HepG2 (cell line): ENCODE data around the gene RAB9A. TPM values are rescaled to one million over a fixed set of nuclear protein-coding genes. Genes with fewer than 3 reads are reported as not detected.

Experiments used
- ATAC-seq: fragments of 200-7000 bp; cut with Tn5 transposase; 3 replicates; pipeline ENCODE4 v1.9.1; 2020; ENCODE audit warnings: mild to moderate bottlenecking, moderate library complexity
- BruUV-seq: library from RNA; stranded (reverse); fragments of 400-500 nt; replicated peaks from 2 replicates; lab custom pipeline; 2021; lab: Mats Ljungman, UMichigan
- CTCF ChIA-PET: fragments of 300-600 bp; formaldehyde crosslinking; extraction: SDS; loops from one replicate; lab custom pipeline; 2021; ENCODE audit warnings: low total read pairs, inconsistent platforms, low intra/inter-chr PET ratio; lab: Yijun Ruan, JAX
- POLR2A ChIA-PET: fragments of 350-600 bp; sonication (Branson Sonifier 250); formaldehyde crosslinking; loops from one replicate; lab custom pipeline; 2020; ENCODE audit warnings: antibody characterized with exemption, inconsistent platforms; lab: Yijun Ruan, JAX
- DNase-seq: peaks from one replicate; pipeline ENCODE4 v3.0.0-alpha.2; 2015; ENCODE audit warnings: low spot score
- FAIRE-seq: peaks from 3 replicates; lab custom pipeline; 2011; peaks lifted over from hg19 to GRCh38; lab: Jason Lieb, UNC
- H2AFZ ChIP-seq: one replicate; pipeline ENCODE4 v1.6.1; 2011; ENCODE audit warnings: low read length, inconsistent platforms
- H3K27ac ChIP-seq: fragments of 300-600 bp; 3 replicates; pipeline ENCODE4 v1.8.0; 2011; ENCODE audit warnings: mixed run types, mild to moderate bottlenecking, mixed read lengths, low read length, inconsistent platforms; ENCODE audit not compliant: insufficient read depth; ENCODE audit errors: extremely low read length
- H3K27me3 ChIP-seq, 2 experiments: fragments of 200-600 bp in 1 of 2; 2 replicates in 1 of 2; 3 replicates in 1 of 2; pipeline versions ENCODE4 v1.6.0 to v1.8.0; 2011; ENCODE audit warnings: low read length in 2 of 2, mild to moderate bottlenecking in 2 of 2, moderate library complexity in 2 of 2, inconsistent platforms in 1 of 2; ENCODE audit not compliant: insufficient read depth in 2 of 2, control insufficient read depth in 1 of 2
- H3K36me3 ChIP-seq, 2 experiments: fragments of 200-600 bp in 1 of 2; replicated peaks in 1 of 2; 2 replicates in 1 of 2; 3 replicates in 1 of 2; pipeline versions ENCODE4 v1.5.1 to v1.8.0; 2011; ENCODE audit warnings: low read length in 2 of 2, inconsistent platforms in 1 of 2; ENCODE audit not compliant: insufficient read depth in 2 of 2, control insufficient read depth in 1 of 2
- H3K4me1 ChIP-seq: 2 replicates; pipeline ENCODE4 v1.5.1; 2012; ENCODE audit warnings: low read length, inconsistent platforms; ENCODE audit not compliant: insufficient read depth
- H3K4me2 ChIP-seq: 2 replicates; pipeline ENCODE4 v1.6.0; 2011; ENCODE audit warnings: low read depth, low read length, inconsistent platforms
- H3K4me3 ChIP-seq, 3 experiments: fragments of 200-600 bp in 1 of 3; sonication (generic), shearing (Covaris generic) in 1 of 3; replicated peaks in 1 of 3; 2 replicates each; pipeline ENCODE4 v1.5.1; 2011 to 2016; ENCODE audit warnings: low read length in 3 of 3, inconsistent platforms in 2 of 3, low read depth in 2 of 3, mild to moderate bottlenecking in 2 of 3, control low read depth in 1 of 3, mixed read lengths in 1 of 3; ENCODE audit not compliant: insufficient read depth in 1 of 3
- H3K79me2 ChIP-seq: one replicate; pipeline ENCODE4 v1.6.1; 2011; ENCODE audit warnings: low read length, inconsistent platforms; ENCODE audit not compliant: insufficient read depth
- H3K9ac ChIP-seq: 2 replicates; pipeline ENCODE4 v1.6.0; 2011; ENCODE audit warnings: mild to moderate bottlenecking, low read depth, low read length, inconsistent platforms; ENCODE audit not compliant: insufficient read depth
- H3K9me3 ChIP-seq: 2 replicates; pipeline ENCODE4 v1.5.1; 2012; ENCODE audit warnings: mild to moderate bottlenecking, low read length
- H4K20me1 ChIP-seq: 2 replicates; pipeline ENCODE4 v1.6.0; 2011; ENCODE audit warnings: inconsistent platforms, mild to moderate bottlenecking, low read length, moderate library complexity; ENCODE audit not compliant: insufficient read depth
- ATF2 ChIP-seq: sonication (generic); formaldehyde crosslinking; IDR thresholded peaks from 2 replicates; pipeline ENCODE4 v1.4.0; 2020; ENCODE audit warnings: missing genetic modification reagents
- GPN1 ChIP-seq: sonication (generic); formaldehyde crosslinking; IDR thresholded peaks from 2 replicates; pipeline ENCODE4 v1.5.1; 2020; ENCODE audit warnings: missing genetic modification reagents, borderline replicate concordance
- HDAC1 ChIP-seq: sonication (generic); formaldehyde crosslinking; IDR thresholded peaks from 2 replicates; pipeline ENCODE4 v1.5.1; 2020; ENCODE audit warnings: mild to moderate bottlenecking, missing genetic modification reagents
- HMG20B ChIP-seq: conservative IDR thresholded peaks from 2 replicates; pipeline ENCODE4 v1.6.1; 2016; ENCODE audit warnings: missing genetic modification reagents, missing compliant biosample characterization
- HOXA7 ChIP-seq: sonication (generic); formaldehyde crosslinking; IDR thresholded peaks from 2 replicates; pipeline ENCODE4 v1.8.1; 2022; ENCODE audit warnings: mild to moderate bottlenecking, missing genetic modification reagents, moderate library complexity
- JDP2 ChIP-seq: sonication (generic); formaldehyde crosslinking; IDR thresholded peaks from 2 replicates; pipeline ENCODE4 v1.8.1; 2022; ENCODE audit warnings: missing genetic modification reagents, borderline replicate concordance
- NKX3-1 ChIP-seq: sonication (generic); formaldehyde crosslinking; IDR thresholded peaks from 2 replicates; pipeline ENCODE4 v1.5.0; 2020; ENCODE audit warnings: missing genetic modification reagents
- RAD51 ChIP-seq: fragments of 450-650 bp; IDR thresholded peaks from 2 replicates; pipeline ENCODE4 v1.6.1; 2016; ENCODE audit warnings: borderline replicate concordance
- ZBTB20 ChIP-seq: sonication (generic); formaldehyde crosslinking; IDR thresholded peaks from 2 replicates; pipeline ENCODE4 v1.8.1; 2023; ENCODE audit warnings: missing genetic modification reagents, low read depth, mild to moderate bottlenecking, borderline replicate concordance
- ZFAT ChIP-seq: sonication (generic); formaldehyde crosslinking; conservative IDR thresholded peaks from 2 replicates; pipeline ENCODE4 v1.8.1; 2023; ENCODE audit warnings: missing genetic modification reagents, inconsistent platforms
- ZNF567 ChIP-seq: sonication (generic); formaldehyde crosslinking; IDR thresholded peaks from 2 replicates; pipeline ENCODE4 v1.8.1; 2023; ENCODE audit warnings: mild to moderate bottlenecking, missing genetic modification reagents, borderline replicate concordance
- ZNF691 ChIP-seq: sonication (generic); formaldehyde crosslinking; IDR thresholded peaks from 2 replicates; pipeline ENCODE4 v1.4.0; 2020; ENCODE audit warnings: missing genetic modification reagents, low read depth, mild to moderate bottlenecking, borderline replicate concordance
- in situ Hi-C: cut with HindIII; loops from 2 replicates; pipeline ENCODE4 v1.10.0; 2017; ENCODE audit warnings: low pct_unique_long_range_greater_than_20kb; ENCODE audit not compliant: extremely low pct_ligation_motif_present
- intact Hi-C: fragments of 100-400 bp; cut with micrococcal nuclease; formaldehyde crosslinking; loops from one replicate; pipeline ENCODE4 v1.10.0; 2022; ENCODE audit not compliant: unreplicated experiment
- polyA plus RNA-seq, 8 experiments: library from polyadenylated mRNA; depleted of rRNA in 3 of 8; stranded (reverse) in 7 of 8; unstranded in 1 of 8; fragments of >200 nt; fragmentation: Illumina TruSeq in 4 of 8; extraction: Trizol in 4 of 8; gene quantifications; 2 replicates each; pipeline versions ENCODE4 v1.2.1 to v1.2.3, GENCODE V29; 2011 to 2016; ENCODE audit warnings: low read depth in 4 of 8, missing spikeins in 1 of 8, mixed read lengths in 1 of 8; ENCODE audit not compliant: insufficient read depth in 1 of 8
- total RNA-seq, 5 experiments: library from RNA; depleted of rRNA; stranded (reverse); fragments of >200 nt; fragmentation: Illumina TruSeq; extraction: Trizol; gene quantifications; 2 replicates each; pipeline ENCODE4 v1.2.3, GENCODE V29; 2016; ENCODE audit warnings: low read depth in 1 of 5
- TF ChIP-seq, protein P1 (sequence below): sonication (generic); formaldehyde crosslinking; IDR thresholded peaks from 2 replicates; pipeline ENCODE4 v1.5.1; 2020; ENCODE audit warnings: mild to moderate bottlenecking, missing genetic modification reagents
- TF ChIP-seq, protein P2 (sequence below), 2 experiments: IDR thresholded peaks; 2 replicates each; pipeline ENCODE4 v1.6.1; 2011 to 2012; ENCODE audit warnings: low read length in 2 of 2, borderline replicate concordance in 1 of 2, low read depth in 1 of 2, mild to moderate bottlenecking in 1 of 2, moderate library complexity in 1 of 2

RAB9A gene
- total and polyA plus RNA-seq, 2 of the 13 experiments (the other 11 are each of a cell fraction or from before 2014, with no cell fraction given) = 10.5 to 23.1 TPM

DNA sequence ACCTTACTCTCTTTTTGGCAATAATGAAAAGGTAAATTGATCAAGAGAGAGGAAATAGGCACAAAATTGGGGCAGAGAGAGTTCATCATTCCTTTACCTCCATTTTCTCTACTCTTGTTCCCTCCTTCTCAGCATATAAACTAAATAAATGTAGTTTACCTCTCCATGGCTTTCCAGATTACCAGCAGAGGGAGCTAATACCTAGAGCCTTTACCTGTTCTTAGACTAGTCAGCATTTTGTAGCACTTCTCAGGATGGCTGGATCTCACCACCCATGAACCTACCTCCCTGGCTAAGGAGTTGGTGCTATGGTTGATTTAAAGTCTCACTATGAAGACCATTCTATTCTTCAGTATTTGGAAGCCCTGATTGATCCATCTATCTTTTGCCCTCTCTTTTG lies 61.3 kb downstream of the RAB9A start (continued):
- TF ChIP-seq HDAC1 (CRISPR knock-in tag) = no peak

DNA sequence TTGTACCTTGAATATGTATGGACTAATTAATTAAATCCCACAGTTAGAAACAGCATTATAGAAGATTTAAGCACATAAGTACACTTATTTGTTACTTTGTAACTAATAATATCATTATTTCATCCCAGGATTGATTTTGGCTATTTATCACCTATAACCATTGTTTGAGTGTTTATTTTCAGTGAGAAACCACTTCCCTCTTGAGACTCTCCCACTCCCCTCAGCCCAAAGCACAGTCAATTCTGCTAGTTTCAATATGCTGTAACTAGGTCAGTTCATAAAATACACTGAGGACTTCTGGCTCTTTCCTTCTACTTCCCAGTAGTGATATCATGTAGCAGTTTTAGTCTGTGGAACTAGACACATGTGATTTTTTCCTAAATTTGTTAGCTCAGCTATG lies 61.9 kb downstream of the RAB9A start:
- Histone ChIP-seq H3K27ac (no peak overlapping the region), H4K20me1 (no peaks in the 10 kb centered on the region), H3K27me3 (no peaks in the 10 kb centered on the region), H3K4me1 (no peaks in the 10 kb centered on the region)
- no TSS peak for BruUV-seq
- in situ Hi-C loops = loop anchor here (25.0 kb wide), 1 partner anchor 239 kb away; no protein-coding TSS in a partner anchor
- no peak for DNase-seq
- no peak for TF ChIP-seq ZBTB20 (CRISPR knock-in tag)
- no peak for TF ChIP-seq ATF2 (CRISPR knock-in tag)
- no peak for TF ChIP-seq ZNF567 (CRISPR knock-in tag)
- TF ChIP-seq, protein P1, sequence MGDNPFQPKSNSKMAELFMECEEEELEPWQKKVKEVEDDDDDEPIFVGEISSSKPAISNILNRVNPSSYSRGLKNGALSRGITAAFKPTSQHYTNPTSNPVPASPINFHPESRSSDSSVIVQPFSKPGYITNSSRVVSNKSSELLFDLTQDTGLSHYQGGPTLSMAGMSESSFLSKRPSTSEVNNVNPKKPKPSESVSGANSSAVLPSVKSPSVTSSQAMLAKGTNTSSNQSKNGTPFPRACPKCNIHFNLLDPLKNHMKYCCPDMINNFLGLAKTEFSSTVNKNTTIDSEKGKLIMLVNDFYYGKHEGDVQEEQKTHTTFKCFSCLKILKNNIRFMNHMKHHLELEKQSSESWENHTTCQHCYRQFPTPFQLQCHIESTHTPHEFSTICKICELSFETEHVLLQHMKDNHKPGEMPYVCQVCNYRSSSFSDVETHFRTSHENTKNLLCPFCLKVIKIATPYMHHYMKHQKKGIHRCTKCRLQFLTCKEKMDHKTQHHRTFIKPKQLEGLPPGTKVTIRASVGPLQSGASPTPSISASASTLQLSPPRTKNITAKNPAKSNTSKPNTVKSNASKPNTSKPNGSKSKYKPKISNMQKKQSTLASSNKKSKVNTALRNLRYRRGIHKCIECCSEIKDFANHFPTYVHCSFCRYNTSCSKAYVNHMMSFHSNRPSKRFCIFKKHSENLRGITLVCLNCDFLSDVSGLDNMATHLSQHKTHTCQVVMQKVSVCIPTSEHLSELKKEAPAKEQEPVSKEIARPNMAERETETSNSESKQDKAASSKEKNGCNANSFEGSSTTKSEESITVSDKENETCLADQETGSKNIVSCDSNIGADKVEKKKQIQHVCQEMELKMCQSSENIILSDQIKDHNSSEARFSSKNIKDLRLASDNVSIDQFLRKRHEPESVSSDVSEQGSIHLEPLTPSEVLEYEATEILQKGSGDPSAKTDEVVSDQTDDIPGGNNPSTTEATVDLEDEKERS = no peak
- TF ChIP-seq ZFAT = no peak
- TF ChIP-seq GPN1 = no peak
- TF ChIP-seq NKX3-1 (CRISPR knock-in tag) = no peak
- TF ChIP-seq ZNF691 = no peak
- TF ChIP-seq JDP2 (CRISPR knock-in tag) = no peak
- TF ChIP-seq, protein P2, sequence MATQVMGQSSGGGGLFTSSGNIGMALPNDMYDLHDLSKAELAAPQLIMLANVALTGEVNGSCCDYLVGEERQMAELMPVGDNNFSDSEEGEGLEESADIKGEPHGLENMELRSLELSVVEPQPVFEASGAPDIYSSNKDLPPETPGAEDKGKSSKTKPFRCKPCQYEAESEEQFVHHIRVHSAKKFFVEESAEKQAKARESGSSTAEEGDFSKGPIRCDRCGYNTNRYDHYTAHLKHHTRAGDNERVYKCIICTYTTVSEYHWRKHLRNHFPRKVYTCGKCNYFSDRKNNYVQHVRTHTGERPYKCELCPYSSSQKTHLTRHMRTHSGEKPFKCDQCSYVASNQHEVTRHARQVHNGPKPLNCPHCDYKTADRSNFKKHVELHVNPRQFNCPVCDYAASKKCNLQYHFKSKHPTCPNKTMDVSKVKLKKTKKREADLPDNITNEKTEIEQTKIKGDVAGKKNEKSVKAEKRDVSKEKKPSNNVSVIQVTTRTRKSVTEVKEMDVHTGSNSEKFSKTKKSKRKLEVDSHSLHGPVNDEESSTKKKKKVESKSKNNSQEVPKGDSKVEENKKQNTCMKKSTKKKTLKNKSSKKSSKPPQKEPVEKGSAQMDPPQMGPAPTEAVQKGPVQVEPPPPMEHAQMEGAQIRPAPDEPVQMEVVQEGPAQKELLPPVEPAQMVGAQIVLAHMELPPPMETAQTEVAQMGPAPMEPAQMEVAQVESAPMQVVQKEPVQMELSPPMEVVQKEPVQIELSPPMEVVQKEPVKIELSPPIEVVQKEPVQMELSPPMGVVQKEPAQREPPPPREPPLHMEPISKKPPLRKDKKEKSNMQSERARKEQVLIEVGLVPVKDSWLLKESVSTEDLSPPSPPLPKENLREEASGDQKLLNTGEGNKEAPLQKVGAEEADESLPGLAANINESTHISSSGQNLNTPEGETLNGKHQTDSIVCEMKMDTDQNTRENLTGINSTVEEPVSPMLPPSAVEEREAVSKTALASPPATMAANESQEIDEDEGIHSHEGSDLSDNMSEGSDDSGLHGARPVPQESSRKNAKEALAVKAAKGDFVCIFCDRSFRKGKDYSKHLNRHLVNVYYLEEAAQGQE (IDR thresholded peaks at IDR 0.05; ENCODE audit: borderline replicate concordance in 1 of 2, low read depth in 1 of 2, low read length in 2 of 2) = no peak
- TF ChIP-seq HMG20B (CRISPR knock-in tag) = no peak
- TF ChIP-seq RAD51 = no peak
- TF ChIP-seq HOXA7 (CRISPR knock-in tag) = no peak
- TF ChIP-seq, all 625 proteins: peak for 0
- peaks cover 2 to 16% of the 10 kb centered on the region in 2 experiments; a peak in 1 of 5 replicates for H3K36me3 ChIP-seq
- ATAC-seq (no peak), FAIRE-seq (no peak)
- H3K9ac ChIP-seq = no peak overlapping the region
- ChIA-PET CTCF (interaction anchor here (0.8 to 1.3 kb wide), 2 partner anchors 92 to 280 kb away, joined by 3 to 5 read pairs; partner anchors contain the start of gene GEMIN8), POLR2A (no interaction called here)
- intact Hi-C loops = loop anchor here (1.0 kb wide), 2 partner anchors 245 to 281 kb away; no protein-coding TSS in a partner anchor
- H3K4me3 ChIP-seq = no peak overlapping the region
- H2AFZ ChIP-seq = no peak overlapping the region
- no peak overlapping the region for H3K4me2 ChIP-seq
- no peaks in the 10 kb centered on the region for H3K9me3 ChIP-seq
- H3K79me2 ChIP-seq = no peaks in the 10 kb centered on the region
